ENCODE results near the gene SH2D7.

The SH2D7 gene

DNA sequence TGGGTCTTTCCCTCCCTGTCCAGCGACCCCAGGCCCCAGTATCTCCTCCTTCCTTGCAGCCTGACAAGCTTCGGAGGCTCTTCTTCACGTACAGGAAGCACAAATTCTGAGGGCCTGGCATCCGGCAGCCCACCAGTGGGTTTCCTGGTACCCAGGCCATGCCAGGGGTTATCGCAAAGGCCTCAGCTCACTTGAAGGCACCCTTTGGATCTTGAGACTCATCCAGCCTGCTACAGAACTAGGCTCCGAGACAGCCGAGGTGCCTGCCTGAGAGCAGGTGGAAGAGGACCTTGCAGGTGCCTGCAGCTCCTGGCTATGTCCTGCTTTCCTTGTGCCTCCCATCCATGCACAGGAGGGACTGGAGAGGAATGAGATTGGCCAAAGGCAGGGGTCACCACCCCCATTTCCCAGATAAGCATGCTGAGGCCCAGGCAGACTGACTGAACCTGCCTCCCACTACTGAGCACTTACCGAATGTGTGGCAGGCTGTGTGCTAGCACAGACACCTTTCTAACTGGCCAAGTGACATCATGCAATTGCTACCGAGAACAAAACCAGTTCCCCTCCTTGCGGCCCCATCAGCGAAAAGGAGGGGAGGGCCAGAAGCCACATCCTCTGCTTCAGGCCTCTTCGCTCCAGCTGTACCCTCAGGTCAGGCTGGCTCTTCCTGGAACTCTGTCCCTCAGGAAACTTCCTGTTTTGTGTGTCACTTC lies 11.2 kb downstream of the SH2D7 start:
- H3K4me3 ChIP-seq (ENCODE audit: low read length): no peak overlapping the region
- TF ChIP-seq, protein P1, sequence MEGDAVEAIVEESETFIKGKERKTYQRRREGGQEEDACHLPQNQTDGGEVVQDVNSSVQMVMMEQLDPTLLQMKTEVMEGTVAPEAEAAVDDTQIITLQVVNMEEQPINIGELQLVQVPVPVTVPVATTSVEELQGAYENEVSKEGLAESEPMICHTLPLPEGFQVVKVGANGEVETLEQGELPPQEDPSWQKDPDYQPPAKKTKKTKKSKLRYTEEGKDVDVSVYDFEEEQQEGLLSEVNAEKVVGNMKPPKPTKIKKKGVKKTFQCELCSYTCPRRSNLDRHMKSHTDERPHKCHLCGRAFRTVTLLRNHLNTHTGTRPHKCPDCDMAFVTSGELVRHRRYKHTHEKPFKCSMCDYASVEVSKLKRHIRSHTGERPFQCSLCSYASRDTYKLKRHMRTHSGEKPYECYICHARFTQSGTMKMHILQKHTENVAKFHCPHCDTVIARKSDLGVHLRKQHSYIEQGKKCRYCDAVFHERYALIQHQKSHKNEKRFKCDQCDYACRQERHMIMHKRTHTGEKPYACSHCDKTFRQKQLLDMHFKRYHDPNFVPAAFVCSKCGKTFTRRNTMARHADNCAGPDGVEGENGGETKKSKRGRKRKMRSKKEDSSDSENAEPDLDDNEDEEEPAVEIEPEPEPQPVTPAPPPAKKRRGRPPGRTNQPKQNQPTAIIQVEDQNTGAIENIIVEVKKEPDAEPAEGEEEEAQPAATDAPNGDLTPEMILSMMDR (conservative IDR thresholded peaks at IDR 0.05; ENCODE audit: low read length): no peak
- DNase-seq (ENCODE audit: low read depth): no peak

DNA sequence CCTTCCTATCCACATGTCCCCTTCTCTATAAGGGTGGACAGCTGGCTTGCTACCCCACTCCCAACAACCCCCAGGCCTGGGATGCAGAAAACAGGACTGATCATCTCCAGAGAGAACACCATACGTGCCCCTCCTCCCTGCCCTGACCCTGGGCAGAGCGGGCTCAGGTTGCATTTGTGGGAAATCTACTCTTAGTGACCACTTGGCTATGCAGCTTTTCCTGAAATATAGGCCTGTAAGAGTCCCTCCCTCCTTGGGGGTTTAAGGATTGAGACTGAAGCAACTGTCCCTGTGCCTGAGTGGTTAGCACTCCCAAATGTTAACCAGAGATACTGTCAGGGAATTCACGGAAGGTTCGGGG lies 11.7 kb downstream of the SH2D7 start:
- no peak overlapping the region for H3K4me3 ChIP-seq (ENCODE audit: low read length)
- no peak for DNase-seq (ENCODE audit: low read depth)
- TF ChIP-seq, protein P1 (conservative IDR thresholded peaks at IDR 0.05; ENCODE audit: low read length): no peak

DNA sequence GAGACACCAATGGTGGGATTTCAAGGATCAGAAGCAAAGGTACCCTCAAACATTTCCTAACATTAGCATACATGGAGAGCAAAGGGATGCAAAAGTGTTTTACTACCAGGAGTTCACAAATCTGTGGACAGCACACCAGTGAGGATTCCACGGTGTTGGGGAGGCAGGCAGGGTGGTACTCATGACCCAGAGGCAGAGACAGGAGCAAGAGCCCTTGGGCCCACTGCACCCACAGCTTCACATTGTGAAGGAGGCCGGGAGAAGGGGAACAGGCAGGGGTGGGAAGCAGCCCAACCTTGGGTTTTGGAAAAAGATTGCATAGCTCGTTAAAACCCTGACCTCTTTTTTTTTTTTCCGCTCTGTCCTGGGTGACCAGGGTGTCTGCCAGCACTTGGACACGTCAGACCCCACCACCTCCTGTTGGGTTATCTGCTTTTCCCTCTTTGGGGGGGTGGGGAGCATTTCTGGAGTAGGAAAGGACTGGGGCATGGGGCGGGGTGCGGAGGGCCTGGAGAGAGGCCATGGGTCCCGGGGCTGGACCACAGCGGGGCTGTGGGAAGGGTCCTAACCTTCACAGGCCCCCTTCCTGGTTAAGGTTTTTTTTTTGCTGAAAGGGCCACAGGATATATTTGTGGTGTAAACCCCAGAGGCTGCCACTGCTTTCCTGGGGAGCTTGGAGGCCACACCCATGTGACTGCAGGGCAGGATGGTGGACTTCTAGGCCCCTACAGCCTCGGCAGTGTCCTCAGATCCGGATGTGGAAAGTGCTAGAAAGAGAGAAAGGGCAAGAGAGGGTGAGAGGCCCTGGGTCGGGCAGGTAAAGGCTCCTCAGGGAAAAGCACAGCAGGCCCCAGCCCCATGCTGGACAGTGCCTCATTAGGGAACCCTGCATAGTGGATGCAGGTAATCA lies 12.5 kb downstream of the SH2D7 start:
- no peak for DNase-seq (ENCODE audit: low read depth)
- TF ChIP-seq, protein P1 (conservative IDR thresholded peaks at IDR 0.05; ENCODE audit: low read length): no peak
- no peak overlapping the region for H3K4me3 ChIP-seq (ENCODE audit: low read length)

DNA sequence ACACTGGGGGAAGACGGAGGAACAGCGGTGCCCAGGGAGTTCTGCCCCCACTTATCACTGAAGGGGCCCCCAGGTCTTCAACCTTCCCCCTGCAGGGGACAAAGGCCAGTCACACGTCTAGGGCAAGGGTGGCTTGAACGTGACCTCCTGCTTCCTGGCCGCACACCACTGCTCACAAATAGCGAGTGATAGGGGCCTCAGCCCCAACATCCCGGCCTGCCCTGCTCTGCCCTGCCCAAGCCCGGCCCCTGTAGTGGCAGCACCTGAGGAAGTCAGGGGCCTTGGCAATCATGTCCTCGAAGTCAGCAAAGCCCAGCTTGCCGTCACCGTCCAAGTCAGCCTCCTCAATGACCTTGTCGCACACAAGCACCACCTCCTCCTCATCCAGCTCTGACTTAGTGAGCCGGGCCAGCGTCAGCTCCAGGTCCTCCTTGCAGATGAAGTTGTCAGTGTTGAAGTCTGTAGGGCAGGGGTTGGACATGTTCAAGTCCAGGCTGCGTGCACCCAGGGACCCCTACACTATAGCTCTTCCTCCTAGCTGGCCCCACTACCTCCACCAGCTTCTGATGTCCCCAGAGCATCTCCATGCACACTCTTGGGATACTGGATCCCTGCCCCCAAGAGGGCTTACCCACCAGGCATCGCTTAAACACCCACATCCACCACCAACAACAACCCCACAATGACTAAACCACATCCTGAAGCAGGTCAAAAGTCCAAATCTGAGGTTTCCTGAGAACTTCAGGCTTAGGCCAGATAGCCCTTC lies 13.3 kb downstream of the SH2D7 start:
- peak; percentile 22 for DNase-seq (ENCODE audit: low read depth)
- no peak overlapping the region for H3K4me3 ChIP-seq (ENCODE audit: low read length)
- TF ChIP-seq, protein P1 (conservative IDR thresholded peaks at IDR 0.05; ENCODE audit: low read length): no peak

DNA sequence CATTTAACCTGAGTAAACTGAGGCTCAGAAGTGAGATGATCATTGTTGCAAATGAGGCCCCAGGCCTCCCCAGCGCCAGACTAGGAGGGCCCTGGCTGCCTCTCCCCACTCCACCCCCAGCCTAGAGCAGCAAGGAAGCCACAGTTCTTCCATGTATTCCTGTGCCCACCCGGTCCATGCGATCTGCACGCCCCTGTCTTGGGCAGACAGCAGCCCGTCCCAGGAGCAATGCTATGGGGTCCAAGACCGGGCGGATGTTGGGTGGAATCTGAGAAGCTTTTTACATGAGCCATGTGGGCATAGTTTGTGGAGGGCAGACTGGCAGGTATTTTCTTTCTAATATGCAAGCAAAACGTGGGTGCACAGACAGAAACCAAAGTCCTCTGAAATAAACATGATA lies 15.1 kb downstream of the SH2D7 start:
- TF ChIP-seq, protein P1 (conservative IDR thresholded peaks at IDR 0.05; ENCODE audit: low read length): no peak
- no peak overlapping the region for H3K4me3 ChIP-seq (ENCODE audit: low read length)
- DNase-seq (ENCODE audit: low read depth): no peak

DNA sequence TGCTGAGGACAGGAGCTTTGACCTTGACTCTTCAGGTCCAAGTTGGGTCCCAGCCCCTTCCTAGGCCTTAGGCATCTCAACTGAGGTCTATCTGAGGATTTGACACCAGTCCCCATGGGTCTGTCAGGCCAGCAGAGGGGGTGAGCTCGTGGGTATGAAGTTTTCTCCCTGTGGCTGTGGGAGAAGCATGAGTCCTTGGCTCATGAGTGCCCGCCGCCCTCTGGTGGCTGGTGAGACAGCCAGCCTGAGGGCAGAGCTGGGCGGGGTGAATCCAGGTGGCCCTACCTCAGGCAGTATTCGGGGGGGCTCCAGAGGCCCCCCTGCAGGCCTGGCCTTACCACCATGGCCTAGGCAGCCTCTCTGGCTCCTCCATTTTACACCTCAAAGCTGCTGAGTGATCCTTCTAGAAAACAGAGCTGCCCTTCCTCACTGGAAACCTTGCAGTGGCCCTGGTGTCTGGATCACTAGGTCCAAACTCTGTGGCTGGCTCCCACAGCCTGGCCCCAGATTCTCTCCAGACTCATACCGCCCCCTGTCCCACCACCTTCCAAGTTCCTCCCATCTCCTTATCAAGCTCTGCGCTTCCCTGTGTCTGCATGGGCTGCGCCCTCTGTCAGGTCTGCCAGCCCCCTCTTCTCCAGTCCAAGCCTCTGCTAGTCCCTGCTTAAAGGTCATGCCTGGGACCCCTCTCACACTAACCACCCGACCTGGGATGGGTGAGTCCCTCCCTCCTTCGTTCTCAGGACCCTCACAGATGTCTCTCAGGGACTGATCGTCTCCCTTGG lies 16.1 kb downstream of the SH2D7 start:
- no peak overlapping the region for H3K4me3 ChIP-seq (ENCODE audit: low read length)
- TF ChIP-seq, protein P1 (conservative IDR thresholded peaks at IDR 0.05; ENCODE audit: low read length): peak; percentile 91
- DNase-seq (ENCODE audit: low read depth): peak; percentile 86

Measured in AG10803 (cell line).